Hippocampal formation (tissue), 2 donors: Measurements from ENCODE around the gene WDFY4.

Source experiments
- DNase-seq, 2 donors: peaks; one replicate each; lab custom pipeline; 2025; lab: John Stamatoyannopoulos, UW

WDFY4 gene

DNA sequence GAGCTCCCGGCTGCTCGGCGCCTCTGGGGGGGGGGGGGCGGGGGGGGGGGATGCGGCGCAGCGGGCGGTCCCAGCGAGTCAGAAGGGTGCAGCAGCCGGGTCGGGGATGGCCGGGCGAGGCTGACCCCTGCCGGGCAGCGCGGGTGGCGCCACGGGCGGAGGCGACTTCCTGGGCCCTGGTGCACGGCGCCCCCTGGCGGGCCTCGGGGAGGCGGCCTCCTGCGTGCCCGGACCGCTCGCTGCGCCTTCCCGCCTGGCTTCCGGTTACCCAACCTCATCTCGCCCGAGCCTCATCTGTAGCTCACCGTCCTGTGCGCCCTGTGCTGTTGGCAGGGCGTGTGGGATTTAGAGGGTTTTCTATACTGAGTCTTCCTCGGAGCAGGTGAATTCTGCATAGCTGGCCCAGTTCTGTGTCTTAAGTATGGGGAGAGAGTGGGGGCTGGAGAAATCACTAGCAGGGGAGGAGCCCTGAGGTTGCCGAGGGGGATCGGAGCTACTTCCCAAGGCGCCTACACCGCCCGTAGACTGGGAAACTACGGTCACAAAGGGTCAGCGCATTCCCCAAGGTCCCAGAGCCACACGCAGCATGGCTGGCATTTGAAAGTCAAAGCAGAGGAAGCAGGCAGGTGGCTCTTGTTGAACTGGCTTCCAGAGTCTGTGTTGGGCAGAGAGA lies 28.3 kb upstream of the WDFY4 start:
- DNase-seq, result peak; percentile 81 to 90

DNA sequence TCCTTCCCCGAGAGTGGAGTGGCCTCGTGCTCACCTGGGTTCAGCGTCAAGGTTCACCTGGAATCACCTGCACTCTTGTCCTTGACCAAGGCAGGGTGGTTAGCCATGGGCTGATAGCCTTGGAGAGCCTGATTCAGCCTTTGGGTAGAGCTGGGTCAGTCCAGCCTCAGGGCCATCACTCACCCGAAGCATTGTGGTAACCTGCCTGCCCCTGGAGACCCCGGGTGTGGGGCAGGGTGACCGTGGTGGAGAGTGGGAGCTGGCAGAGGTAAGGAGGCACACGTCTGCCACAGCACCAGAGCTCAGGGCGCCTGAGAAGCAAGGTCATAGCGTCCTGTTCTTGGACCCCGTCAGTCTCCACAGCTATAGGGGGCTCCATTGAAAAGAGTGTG lies 27.8 kb upstream of the WDFY4 start:
- DNase-seq, result no peak

DNA sequence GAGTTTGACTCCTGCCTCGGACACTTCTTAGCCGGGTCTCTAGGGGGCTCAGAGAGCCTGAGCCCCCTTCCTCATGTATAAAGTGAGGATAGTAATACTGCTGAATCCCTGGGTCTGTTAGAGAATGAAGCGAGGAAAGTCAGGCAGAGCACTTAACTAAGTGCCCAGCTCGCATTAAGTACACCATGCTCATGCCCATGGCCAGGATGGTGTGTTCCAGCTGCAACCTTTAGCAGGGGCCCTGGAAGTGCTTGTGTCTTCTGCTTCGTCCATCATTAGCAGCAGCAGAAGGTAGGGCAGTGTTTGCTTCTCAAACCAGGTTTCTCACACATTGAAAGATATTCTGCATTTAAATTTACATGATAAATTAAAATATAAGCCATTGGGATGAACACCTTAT lies 27.3 kb upstream of the WDFY4 start:
- DNase-seq, result no peak

DNA sequence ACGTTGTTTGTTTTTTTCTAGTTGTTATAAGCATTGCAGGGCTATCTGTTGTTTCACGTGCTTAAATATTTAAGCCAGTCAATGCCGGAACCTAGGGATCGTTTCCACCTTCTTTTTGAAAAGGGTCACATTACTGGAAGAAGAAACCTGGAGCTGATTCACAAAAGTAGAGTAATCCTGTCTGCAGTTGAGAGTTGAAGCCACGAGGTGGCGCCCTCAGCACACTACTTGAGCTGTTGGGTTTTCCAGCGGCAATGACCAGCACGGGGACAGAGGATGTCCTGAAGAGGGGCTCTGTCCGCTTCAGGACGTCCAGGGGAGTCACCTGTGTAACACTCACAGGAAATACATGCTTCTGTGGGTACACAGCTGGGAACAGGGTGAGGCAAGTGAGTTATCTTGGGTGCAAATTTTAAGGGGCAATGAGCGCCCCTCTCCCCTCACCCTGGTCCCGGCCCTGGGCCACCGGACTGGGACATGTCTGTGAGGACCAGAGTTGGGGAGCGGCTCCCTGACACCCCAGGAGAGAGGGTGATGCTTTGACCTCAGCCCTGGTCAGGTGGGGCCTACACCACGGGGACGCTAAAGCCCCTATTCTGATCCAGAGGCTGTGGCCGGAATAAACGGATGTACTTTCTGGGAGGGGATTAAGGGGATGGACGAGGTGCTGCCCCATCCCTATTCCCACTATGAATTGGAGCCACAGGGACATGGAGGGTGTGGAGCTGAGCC lies 26.3 kb upstream of the WDFY4 start:
- DNase-seq, result peak; percentile 43 to 58

DNA sequence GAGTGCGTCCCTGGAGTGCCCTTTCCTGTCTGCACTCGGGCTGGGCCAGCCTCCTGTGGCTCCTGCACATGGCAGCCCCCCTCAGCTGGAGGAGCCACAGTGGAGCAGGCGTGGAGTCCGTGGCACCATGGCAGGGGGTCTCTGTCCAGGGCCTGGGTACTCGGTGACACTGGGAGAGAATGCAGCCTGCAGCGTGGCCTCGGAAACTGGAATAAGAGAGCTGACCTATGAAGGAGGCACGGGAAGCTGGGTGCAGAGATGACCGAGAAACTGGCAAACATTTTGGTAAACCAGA lies 25.8 kb upstream of the WDFY4 start:
- DNase-seq, result no peak

DNA sequence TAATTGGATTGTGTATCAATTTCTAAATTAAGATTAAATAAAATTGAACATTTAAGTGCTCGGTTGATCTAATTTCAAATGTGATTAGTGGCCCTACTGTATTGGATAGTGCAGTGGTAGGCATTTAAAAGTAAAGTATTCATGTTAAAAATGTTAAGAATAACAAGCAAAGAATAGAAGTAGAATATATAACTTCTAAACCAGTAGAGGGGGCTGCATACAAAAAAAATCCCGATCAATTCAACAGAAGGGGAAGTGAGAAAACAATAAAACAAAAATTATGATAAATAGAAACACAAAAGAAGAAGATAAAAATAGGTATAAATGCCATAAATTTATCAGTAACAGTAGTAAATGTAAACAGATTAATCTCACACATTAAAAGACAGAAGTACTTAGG lies 24.9 kb upstream of the WDFY4 start:
- DNase-seq, result no peak

DNA sequence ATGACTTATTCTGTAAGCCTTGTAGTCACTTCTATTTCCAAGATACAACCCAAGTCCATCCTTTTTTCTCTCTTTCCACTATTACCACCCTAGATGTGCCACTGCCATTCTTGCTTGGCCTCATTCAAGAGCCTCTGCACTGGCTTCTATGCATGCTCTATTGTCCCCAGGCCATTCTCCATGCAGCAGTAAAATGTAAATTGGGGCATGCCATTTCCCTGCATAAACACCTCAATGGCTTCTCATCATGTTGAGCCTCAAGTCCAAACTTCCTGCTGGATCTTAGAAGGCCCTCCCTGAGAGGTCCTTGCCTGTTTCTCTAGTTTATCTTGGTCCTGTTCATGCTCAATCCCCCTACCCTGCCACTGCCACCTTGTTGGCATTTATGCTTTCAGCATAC lies 23.2 kb upstream of the WDFY4 start:
- DNase-seq, result no peak

DNA sequence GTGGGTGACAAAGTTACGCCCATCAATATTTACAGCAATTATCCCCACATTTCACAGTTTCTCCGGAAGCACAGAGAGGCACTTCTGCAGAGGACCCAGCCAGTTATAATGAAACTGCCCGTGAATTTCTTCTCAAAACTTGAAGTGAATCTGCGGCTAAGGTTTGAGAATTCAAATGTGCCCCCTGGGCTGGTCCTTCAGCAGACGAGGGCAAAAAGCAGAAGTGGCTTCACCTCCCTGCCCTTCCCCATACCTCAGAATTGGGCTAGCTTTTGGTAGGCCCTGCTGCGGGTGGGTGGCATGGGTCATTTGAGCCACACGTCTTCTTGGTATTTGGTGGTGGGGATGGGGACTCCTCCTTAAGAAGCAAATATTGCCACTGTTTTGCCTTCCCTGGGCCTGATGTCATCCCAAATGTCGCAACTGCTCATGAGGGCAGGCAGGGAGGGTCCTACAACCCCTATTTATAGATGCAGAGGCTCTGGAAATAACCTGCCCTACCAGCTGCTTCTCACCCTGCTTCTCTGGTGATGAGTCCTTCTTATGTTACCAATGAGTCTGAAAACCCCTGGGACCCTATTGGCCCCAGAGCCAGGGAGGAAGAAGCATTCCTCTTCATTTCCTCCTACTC lies 16.6 kb upstream of the WDFY4 start:
- DNase-seq, result no peak

DNA sequence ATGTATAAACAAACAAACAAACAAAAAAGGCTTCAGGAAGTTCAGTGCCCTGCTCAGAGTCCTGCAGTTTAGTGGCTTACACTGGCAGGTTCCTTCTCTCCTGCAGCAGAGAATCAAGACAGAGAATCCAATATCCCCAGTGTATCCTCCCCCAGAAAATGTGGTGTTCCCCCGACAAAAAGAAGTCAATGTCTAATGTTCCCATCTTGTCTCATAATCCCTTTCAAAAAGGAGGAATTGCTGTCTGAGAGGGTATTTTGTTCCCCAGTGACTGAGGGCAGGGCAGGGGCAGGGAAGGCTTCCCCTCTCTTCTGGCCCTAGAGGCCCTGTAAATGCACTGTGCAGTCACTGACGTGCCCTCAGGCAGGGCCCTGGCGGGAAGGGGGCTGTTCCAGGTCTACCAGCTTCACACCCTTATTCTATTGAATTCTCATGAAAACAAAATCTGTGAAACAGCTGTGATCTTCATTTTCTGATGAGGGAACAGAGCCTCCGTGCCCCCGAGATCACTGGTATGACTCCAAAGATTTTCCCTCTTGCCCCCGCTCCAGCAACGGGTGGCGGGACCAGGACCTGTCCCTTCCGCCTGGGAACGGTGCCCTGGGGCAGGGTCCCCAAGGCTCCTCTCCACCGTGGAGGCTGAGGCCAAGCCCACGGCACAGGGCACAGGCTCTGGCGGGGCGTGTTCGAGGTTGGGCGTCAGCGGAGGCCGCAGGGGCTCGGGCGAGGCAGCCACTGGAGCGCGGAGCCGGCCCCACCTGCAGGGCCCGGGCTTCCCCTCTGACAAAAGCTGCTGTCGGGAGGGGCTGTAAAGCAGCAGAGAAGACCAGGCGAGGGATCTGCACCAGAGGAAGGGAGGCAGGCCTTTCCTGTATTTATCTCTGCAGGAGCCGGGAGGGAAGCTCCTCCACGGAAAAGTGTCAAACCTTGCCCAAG lies 13.4 kb upstream of the WDFY4 start:
- no peak for DNase-seq

DNA sequence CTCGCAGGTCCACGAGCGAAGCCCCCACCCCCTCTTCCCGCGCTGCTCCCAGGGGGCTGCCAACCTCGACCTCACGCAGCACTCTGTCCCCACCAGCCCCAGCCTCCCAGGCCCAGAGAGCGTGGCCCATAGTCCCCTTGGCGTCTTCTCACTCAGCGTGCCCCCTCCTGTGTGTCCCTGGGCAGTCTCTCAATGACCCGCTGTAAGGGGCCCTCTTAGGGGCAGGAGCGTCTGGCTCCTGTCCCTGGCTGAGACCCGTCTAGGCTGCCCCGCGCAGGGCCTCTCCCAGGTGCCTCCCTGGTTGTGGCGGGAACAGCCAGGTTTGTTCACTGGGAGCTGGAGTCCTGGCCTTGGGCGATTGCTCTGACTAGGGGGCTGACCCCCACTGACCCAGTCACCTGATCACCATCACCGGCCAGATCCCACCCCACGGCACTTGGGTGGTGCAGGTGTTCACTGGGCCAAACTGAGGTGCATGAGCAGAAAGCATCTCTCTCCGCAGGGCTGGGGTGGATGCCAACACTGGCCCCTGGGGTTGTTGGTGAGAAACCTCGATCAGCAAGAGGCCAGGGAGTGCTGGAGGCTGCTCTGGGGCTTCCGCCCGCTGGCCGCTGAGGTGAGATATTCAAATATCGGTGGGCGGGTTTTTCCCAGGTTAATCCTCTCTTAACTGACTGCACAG lies 12.6 kb upstream of the WDFY4 start:
- DNase-seq, result no peak

DNA sequence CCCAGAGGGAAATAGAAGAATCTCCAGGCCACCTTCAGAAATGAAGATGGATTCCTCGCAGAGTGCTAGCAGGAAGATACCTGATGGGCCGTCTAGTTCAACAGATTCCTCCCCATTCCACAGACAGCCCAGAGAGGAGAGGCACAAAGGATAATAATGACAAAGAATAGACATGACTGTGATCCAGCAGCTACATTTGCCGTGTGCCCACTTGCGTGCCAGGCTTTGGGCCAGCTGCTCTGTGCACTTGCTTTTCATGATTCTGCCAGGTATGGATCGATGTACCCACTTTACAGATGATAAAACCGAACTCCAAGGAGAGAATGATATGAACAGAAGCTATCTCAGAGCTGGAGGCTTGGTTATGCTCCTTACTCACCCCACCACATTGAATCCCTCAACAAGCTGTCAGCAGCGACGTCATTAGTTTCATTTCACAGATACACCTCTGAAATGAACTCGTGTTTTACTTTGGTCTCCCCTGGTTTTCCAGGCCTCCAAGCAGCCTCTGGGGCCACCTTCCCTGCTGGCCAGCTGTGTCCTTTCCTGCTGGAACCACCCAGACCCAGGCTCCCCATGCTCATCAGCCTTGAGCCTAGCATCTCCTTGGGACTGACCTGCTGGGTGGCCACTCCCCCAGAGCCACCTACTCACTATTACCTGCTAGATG lies 11.9 kb upstream of the WDFY4 start:
- no peak for DNase-seq

DNA sequence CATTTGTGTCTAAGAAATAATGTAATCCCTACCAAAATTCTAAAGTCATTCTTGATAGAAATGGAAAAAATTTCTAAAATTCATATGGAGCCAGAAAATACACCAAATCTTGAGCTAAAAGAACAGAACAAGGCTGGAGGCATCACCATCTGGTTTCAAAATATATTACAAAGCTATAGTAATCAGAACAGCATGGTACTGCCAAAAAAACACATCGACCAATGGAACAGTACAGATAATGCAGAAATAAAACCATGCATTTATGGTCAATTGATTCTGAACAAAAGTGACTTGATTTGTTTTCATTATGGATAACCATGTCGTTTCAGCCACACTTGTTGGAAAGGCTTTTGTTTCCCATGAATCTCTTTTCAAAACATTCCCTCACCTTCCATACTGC lies 7.0 kb upstream of the WDFY4 start:
- DNase-seq, result no peak

DNA sequence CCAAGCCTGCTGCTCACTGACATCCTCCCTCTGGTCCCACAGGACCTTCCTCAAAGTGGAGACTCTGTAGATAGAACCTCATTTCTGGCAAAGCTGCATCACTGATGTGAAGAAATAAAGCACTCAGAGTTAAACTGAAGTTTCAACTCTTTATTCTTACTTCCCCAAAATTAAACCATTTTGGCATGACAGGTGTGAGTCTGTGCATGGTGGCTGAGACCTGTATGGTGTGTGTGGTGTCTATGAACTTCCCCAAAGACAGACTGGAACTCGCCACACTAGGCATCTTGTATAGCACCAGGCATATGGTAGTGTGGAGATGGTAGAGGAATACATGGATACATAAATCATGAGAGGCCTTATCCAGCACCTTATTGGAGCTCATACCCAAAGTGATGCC lies 6.6 kb upstream of the WDFY4 start:
- DNase-seq, result no peak

DNA sequence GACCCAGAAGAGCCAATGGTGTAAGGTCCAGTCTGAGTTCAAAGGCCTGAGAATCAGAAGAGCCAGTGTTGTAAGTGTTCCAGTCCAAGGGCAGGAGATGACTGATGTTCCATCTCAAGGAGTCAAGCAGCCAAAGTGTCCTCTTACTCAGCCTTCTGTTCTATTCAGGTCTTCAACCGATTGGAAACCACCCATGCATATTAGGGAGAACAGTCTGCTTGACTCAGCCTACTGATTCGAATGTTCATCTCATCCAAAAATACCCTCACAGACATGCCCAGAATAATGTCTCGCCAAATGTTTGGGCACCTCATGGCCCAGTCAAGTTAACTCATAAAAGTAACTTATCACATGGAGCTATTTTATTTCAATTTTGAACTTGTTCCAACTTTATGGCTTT lies 2.9 kb upstream of the WDFY4 start:
- no peak for DNase-seq

DNA sequence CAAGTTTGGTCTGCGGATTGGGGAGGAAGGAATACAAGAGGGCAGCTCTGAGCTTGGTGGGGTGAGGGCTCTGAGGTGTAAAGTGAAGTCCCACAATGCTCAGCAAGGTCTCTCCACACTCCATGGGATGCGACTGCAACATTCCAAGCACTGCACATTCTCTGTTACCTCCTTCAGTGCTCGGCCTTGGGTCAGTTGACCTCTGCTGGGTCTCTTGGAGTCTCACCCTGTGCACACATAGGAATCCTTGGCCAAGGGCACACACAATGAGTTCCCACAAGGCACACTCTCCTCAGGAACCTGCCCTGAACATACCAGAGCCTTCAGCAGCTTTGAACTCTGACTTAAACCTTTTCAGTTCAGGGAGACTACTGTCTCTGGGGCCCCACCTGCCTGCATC lies 2.4 kb upstream of the WDFY4 start:
- DNase-seq, result no peak

DNA sequence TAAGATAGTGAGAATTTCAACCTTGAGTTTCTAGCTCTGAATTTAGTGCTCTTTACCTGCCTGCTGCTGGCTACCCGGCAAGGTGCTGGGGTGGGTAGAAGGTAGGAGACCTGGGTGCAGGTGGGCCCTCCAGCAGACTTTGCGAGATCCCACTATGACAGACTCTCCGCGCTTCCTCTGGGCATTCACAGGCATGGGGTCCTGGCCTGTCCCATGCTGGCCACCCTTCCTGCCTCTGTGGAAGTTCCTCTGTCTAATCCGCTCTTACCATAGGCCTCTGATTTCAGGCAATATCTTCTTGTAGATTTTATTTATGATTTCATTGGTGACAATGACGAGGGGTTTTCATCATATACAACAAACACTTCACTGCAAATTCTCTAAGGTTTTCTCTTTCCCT lies 1.2 kb upstream of the WDFY4 start:
- no peak for DNase-seq

DNA sequence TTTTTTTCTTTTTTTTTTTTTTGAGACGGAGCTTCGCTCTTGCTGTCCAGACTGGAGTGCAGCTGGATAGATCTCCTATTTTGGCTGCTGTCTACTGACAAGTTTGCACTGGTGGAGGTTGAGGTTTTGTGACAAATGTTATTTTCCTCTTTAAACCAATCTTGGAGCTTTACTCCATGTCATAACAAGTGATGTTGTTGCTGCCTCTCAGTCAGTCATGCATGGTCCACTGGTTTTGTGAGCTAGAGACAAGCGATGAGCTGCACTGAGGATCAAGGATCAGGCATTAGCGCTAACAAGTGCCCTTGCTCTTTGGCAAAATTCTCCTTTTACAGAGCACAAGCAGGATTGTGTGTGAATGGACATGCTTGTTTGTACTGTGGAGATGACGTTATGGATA lies 805 bp upstream of the WDFY4 start:
- no peak for DNase-seq

DNA sequence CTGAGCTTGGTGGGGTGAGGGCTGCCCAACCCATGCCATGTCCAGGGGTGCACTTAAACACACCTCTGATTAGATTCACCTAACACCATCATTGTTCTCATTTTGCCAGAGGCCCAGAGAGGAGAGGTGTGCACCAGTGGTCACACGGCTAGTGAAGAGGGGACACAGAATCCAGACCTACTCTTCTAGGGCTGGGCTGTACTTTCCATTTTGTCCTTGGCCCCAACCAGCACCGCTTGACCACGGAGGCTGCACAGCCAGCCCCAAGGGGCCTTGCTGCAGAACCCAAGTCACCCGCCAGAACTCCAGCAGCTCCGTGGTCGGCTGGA lies 246 bp upstream of the WDFY4 start:
- no peak for DNase-seq

DNA sequence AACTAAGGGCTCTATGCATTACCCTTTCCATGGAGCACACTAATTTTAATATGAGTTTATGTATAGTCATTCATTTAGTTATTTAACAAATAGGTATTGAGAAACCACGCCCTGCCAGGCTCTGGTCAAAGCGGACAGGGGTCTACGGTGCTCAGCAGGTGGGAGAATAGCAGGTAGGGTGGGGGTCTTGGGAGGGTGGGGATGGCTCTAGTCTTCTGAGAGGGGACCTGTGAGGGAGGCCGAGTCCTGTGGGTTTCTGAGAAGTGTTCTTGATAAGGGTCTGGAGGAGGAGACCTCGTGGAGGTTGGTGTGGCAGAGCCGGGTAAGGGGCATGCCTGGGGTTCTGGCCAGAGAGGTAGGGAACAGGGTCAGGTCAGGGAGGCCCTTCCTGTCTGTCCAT lies 1.1 kb downstream of the WDFY4 start:
- DNase-seq, result no peak

DNA sequence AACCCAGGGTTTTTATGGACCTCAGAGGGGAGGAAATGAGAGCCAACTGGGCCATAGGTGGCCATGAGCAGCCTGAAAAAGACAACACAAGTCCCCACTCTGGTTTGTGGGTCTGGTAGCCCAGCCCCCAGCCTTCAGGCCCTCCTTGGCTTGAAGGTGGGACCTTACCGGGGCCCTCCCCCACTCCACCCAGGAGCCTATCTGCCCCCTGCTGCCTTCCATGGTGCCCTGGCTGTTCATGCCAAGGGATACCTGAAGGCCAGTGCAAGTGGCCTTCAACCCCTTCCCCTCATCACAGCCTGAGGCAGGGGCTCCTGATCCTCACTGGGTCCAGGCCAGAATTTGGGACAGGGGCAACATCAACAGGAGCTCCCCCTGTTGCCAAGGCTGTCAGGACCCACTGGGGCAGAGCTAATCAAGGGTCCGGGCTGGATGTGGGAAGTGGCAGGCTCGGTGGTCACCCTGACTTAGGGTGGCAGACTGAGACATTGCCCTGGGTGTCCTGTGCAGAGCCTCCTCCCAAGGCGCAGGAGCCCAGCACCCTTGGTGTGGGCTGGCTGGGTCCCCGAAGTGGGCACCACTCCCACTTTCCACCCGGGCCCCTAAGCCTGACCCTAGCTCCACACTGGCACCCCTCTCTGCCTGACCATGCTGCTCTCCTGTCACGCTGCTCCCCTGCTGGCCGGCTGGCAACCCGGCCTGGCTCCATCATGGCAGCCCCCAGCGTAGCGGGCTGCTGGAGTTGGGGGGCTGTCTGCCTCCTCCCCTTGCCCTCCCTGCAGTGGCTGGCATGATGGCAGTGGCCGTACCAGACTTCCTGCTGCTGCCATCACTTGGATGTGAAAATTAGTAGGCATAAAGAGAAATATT lies 6.4 kb downstream of the WDFY4 start:
- DNase-seq, result no peak
